SK-N-SH (cell line): ENCODE data around the gene PDE9A.

ENCODE experiments used
- CTCF ChIP-seq: fragments of 200-600 bp; sonication (generic); IDR thresholded peaks from 2 replicates; pipeline ENCODE4 v1.6.1; 2017; ENCODE audit warnings: antibody characterized with exemption, mild to moderate bottlenecking, moderate library complexity
- ELF1 ChIP-seq: IDR thresholded peaks from 2 replicates; pipeline ENCODE4 v1.4.0; 2012
- EP300 ChIP-seq, 2 experiments: IDR thresholded peaks; 2 replicates each; pipeline versions ENCODE4 v1.4.0 to v1.6.1; 2012; ENCODE audit warnings: borderline replicate concordance in 1 of 2, low read depth in 1 of 2, low read length in 1 of 2
- EZH2phosphoT487 ChIP-seq: fragments of 200-600 bp; sonication (generic); IDR thresholded peaks from 2 replicates; pipeline ENCODE4 v1.6.1; 2017; ENCODE audit warnings: low read depth, mixed run types, mild to moderate bottlenecking, antibody characterized with exemption, moderate library complexity, borderline replicate concordance
- FOXM1 ChIP-seq: IDR thresholded peaks from 2 replicates; pipeline ENCODE4 v1.4.0; 2012; ENCODE audit warnings: low read depth, mild to moderate bottlenecking
- GABPA ChIP-seq: IDR thresholded peaks from 2 replicates; pipeline ENCODE4 v1.4.0; 2012; ENCODE audit warnings: low read depth, mild to moderate bottlenecking
- POLR2AphosphoS5 ChIP-seq: IDR thresholded peaks from 2 replicates; pipeline ENCODE4 v1.6.1; 2012; ENCODE audit warnings: low read depth, low read length
- RFX5 ChIP-seq: IDR thresholded peaks from 2 replicates; pipeline ENCODE4 v1.6.1; 2012; ENCODE audit warnings: mild to moderate bottlenecking, improper control_type of control experiment, low read length
- SMC3 ChIP-seq: IDR thresholded peaks from 2 replicates; pipeline ENCODE4 v1.6.1; 2012; ENCODE audit warnings: low read depth, low read length, improper control_type of control experiment
- TAF1 ChIP-seq: IDR thresholded peaks from 2 replicates; pipeline ENCODE4 v1.6.1; 2012; ENCODE audit warnings: low read depth, mild to moderate bottlenecking, low read length, moderate library complexity, borderline replicate concordance
- TEAD4 ChIP-seq: IDR thresholded peaks from 2 replicates; pipeline ENCODE4 v1.4.0; 2012; ENCODE audit warnings: mild to moderate bottlenecking, borderline replicate concordance; ENCODE audit not compliant: insufficient read depth
- USF2 ChIP-seq: fragments of 150-350 bp; IDR thresholded peaks from 2 replicates; pipeline ENCODE4 v1.6.1; 2017; ENCODE audit warnings: antibody characterized with exemption, low read length, low read depth, borderline replicate concordance
- YY1 ChIP-seq: IDR thresholded peaks from 2 replicates; pipeline ENCODE4 v1.4.0; 2012; ENCODE audit warnings: low read depth, mild to moderate bottlenecking

- TF ChIP-seq CTCF (no peak), EZH2phosphoT487 (no peak), TEAD4 (no peak), TAF1 (no peak), ELF1 (no peak), GABPA (no peak), FOXM1 (no peak), USF2 (no peak), POLR2AphosphoS5 (no peak), SMC3 (no peak), RFX5 (no peak), YY1 (no peak), EP300 (IDR thresholded peaks at IDR 0.05; ENCODE audit: borderline replicate concordance in 1 of 2, low read depth in 1 of 2, low read length in 1 of 2) (no peak)
These were observed 51.4 kb downstream of the PDE9A start for GRCh38 chr21:42704861-42705260.
